Esophagus squamous epithelium (tissue), 4 donors: Measurements from ENCODE around the gene CLASRP.

Experiments used
- CTCF ChIP-seq, 6 experiments: fragments of 450-650 bp in 4 of 6; fragments of 200-600 bp in 2 of 6; sonication (generic) in 2 of 6; IDR thresholded peaks; one replicate each; pipeline ENCODE4 v1.5.1; 2016 to 2019; ENCODE audit warnings: antibody characterized with exemption in 6 of 6, mild to moderate bottlenecking in 4 of 6, moderate library complexity in 4 of 6
- POLR2A ChIP-seq, 4 donors: fragments of 450-650 bp; IDR thresholded peaks; one replicate each; pipeline ENCODE4 v1.6.1; 2017; ENCODE audit warnings: antibody characterized with exemption in 4 of 4, mild to moderate bottlenecking in 4 of 4, moderate library complexity in 3 of 4

DNA sequence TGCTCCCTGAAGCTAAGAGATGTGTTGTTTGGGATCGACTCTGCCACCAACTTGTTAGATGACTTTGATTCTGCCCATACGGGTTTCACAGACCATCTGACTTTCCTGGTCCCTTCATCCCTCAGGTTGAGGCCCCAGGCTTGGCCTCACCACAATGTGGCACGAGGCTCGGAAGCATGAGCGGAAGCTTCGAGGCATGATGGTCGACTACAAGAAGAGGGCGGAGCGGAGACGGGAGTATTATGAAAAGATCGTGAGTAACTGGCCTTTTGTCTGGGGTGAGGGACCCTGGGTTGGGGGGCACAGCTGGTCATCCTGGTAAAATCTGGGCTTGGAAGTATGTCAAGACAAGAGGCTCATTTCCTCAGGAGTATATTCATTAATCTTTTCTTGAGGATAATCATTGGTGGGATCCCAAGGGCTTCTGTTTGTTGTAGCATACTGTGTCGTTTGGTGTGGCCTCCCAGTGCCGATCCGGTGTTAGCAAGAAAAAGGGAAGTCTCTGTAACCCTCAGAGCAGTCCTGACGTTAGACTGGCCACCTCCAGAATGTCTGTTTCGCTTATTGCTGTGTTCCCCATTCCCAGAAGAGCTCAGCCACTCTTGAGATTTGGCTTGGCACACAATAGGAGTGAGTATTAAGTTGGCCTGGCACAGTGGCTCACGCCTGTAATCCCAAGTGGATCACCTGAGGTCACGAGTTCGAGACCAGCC lies 1.4 kb downstream of the CLASRP start:
- TF ChIP-seq CTCF (IDR thresholded peaks at IDR 0.05) (no peak), POLR2A (IDR thresholded peaks at IDR 0.05) (no peak)
